ENCODE results near the gene NAT16.
"Not testable (repeated sequence)": the region's sequence is repeated elsewhere in the genome, so short reads cannot be mapped to it uniquely, and the experiment has no call there.

NAT16 gene

GRCh38 chr7:101210143-101210542 is 30.1 kb upstream of the NAT16 start:
- H3K4me1 Mint-ChIP-seq (ENCODE audit: low read depth): no peaks in the 10 kb centered on the region
- H3K27me3 Mint-ChIP-seq (ENCODE audit: low read depth): no peaks in the 10 kb centered on the region
- H3K27ac Mint-ChIP-seq: no peak overlapping the region
- peaks cover 22% of the 10 kb centered on the region for H3K36me3 Mint-ChIP-seq (ENCODE audit: low read depth)
- DNase-seq (ENCODE audit: low spot score): no peak
- no peak overlapping the region for H3K4me3 Mint-ChIP-seq
- H3K9me3 Mint-ChIP-seq: no peaks in the 10 kb centered on the region

GRCh38 chr7:101208794-101209193 is 28.7 kb upstream of the NAT16 start:
- Mint-ChIP-seq H3K27ac (no peak overlapping the region), H3K4me3 (no peak overlapping the region), H3K27me3 (ENCODE audit: low read depth) (peaks cover 3% of the 10 kb centered on the region), H3K36me3 (ENCODE audit: low read depth) (peaks cover 14% of the 10 kb centered on the region), H3K4me1 (ENCODE audit: low read depth) (peaks cover under 1% of the 10 kb centered on the region), H3K9me3 (no peaks in the 10 kb centered on the region)
- no peak for DNase-seq (ENCODE audit: low spot score)

GRCh38 chr7:101207459-101207858 is 27.4 kb upstream of the NAT16 start:
- H3K27ac Mint-ChIP-seq: peak overlapping the region; percentile 35
- H3K4me3 Mint-ChIP-seq: no peak overlapping the region
- peaks cover 3% of the 10 kb centered on the region for H3K4me1 Mint-ChIP-seq (ENCODE audit: low read depth)
- peaks cover 11% of the 10 kb centered on the region for H3K27me3 Mint-ChIP-seq (ENCODE audit: low read depth)
- DNase-seq (ENCODE audit: low spot score): no peak
- H3K9me3 Mint-ChIP-seq: no peaks in the 10 kb centered on the region
- H3K36me3 Mint-ChIP-seq (ENCODE audit: low read depth): peaks cover 14% of the 10 kb centered on the region

- Mint-ChIP-seq H3K4me3 (no peak overlapping the region), H3K9me3 (no peaks in the 10 kb centered on the region), H3K4me1 (ENCODE audit: low read depth) (peaks cover 3% of the 10 kb centered on the region), H3K27ac (no peak overlapping the region), H3K36me3 (ENCODE audit: low read depth) (peaks cover 14% of the 10 kb centered on the region), H3K27me3 (ENCODE audit: low read depth) (peaks cover 15% of the 10 kb centered on the region)
- DNase-seq (ENCODE audit: low spot score): no peak
These were observed 26.6 kb upstream of the NAT16 start for GRCh38 chr7:101206665-101207042.

- H3K9me3 Mint-ChIP-seq: no peaks in the 10 kb centered on the region
- DNase-seq (ENCODE audit: low spot score): no peak
- peaks cover 21% of the 10 kb centered on the region for H3K27me3 Mint-ChIP-seq (ENCODE audit: low read depth)
- H3K36me3 Mint-ChIP-seq (ENCODE audit: low read depth): peaks cover 14% of the 10 kb centered on the region
- peaks cover 3% of the 10 kb centered on the region for H3K4me1 Mint-ChIP-seq (ENCODE audit: low read depth)
- peak overlapping the region; percentile 52 for H3K27ac Mint-ChIP-seq
- H3K4me3 Mint-ChIP-seq: no peak overlapping the region
These were observed 26.0 kb upstream of the NAT16 start for GRCh38 chr7:101205901-101206664.

GRCh38 chr7:101203740-101204738 is 23.9 kb upstream of the NAT16 start:
- H3K9me3 Mint-ChIP-seq; DNase-seq (ENCODE audit: low spot score); H3K4me1 Mint-ChIP-seq (ENCODE audit: low read depth): not testable (repeated sequence)
- peak overlapping the region; percentile 58 for H3K4me3 Mint-ChIP-seq
- H3K27ac Mint-ChIP-seq: peak overlapping the region; percentile 63
- H3K27me3 Mint-ChIP-seq (ENCODE audit: low read depth): peaks cover 33% of the 10 kb centered on the region
- peaks cover 11% of the 10 kb centered on the region for H3K36me3 Mint-ChIP-seq (ENCODE audit: low read depth)

- Mint-ChIP-seq H3K27me3 (ENCODE audit: low read depth) (peaks cover 35% of the 10 kb centered on the region), H3K27ac (no peak overlapping the region)
- no peak for DNase-seq (ENCODE audit: low spot score)
These were observed 22.5 kb upstream of the NAT16 start for GRCh38 chr7:101202603-101202918.

GRCh38 chr7:101201695-101202602 is 21.9 kb upstream of the NAT16 start:
- Mint-ChIP-seq H3K9me3 (no peaks in the 10 kb centered on the region), H3K4me3 (no peak overlapping the region), H3K27me3 (ENCODE audit: low read depth) (peaks cover 35% of the 10 kb centered on the region), H3K4me1 (ENCODE audit: low read depth) (peaks cover 6% of the 10 kb centered on the region), H3K27ac (no peak overlapping the region), H3K36me3 (ENCODE audit: low read depth) (peaks cover 4% of the 10 kb centered on the region)
- no peak for DNase-seq (ENCODE audit: low spot score)

More at GRCh38 chr7:101202603-101202918, 22.5 kb upstream of the NAT16 start:
- Mint-ChIP-seq H3K4me3 (no peak overlapping the region), H3K9me3 (no peaks in the 10 kb centered on the region), H3K36me3 (ENCODE audit: low read depth) (peaks cover 4% of the 10 kb centered on the region), H3K4me1 (ENCODE audit: low read depth) (peaks cover 6% of the 10 kb centered on the region)

- H3K4me1 Mint-ChIP-seq (ENCODE audit: low read depth): peaks cover 6% of the 10 kb centered on the region
- H3K27ac Mint-ChIP-seq: no peak within 1 kb of the TSS
- peaks cover 35% of the 10 kb centered on the region for H3K27me3 Mint-ChIP-seq (ENCODE audit: low read depth)
- no peak for DNase-seq (ENCODE audit: low spot score)
- H3K9me3 Mint-ChIP-seq: no peaks in the 10 kb centered on the region
- H3K4me3 Mint-ChIP-seq: no peak within 1 kb of the TSS
- H3K36me3 Mint-ChIP-seq (ENCODE audit: low read depth): peaks cover 1% of the 10 kb centered on the region
These were observed 20.9 kb upstream of the NAT16 start, which contains the start of gene MOGAT3 for GRCh38 chr7:101200862-101201599. Gene MOGAT3 (minus strand): TSS chr7:101201036. CDS start chr7:101200854, 182 bp downstream.

- H3K4me1 Mint-ChIP-seq (ENCODE audit: low read depth): peaks cover 6% of the 10 kb centered on the region
- no peak for DNase-seq (ENCODE audit: low spot score)
- no peak overlapping the region for H3K27ac Mint-ChIP-seq
- H3K36me3 Mint-ChIP-seq (ENCODE audit: low read depth): no peaks in the 10 kb centered on the region
- no peak overlapping the region for H3K4me3 Mint-ChIP-seq
- no peaks in the 10 kb centered on the region for H3K9me3 Mint-ChIP-seq
- H3K27me3 Mint-ChIP-seq (ENCODE audit: low read depth): peaks cover 35% of the 10 kb centered on the region
These were observed 20.4 kb upstream of the NAT16 start for GRCh38 chr7:101200504-101200861.

GRCh38 chr7:101199522-101199921 is 19.4 kb upstream of the NAT16 start:
- H3K36me3 Mint-ChIP-seq (ENCODE audit: low read depth); H3K4me1 Mint-ChIP-seq (ENCODE audit: low read depth); H3K4me3 Mint-ChIP-seq; H3K27ac Mint-ChIP-seq; H3K9me3 Mint-ChIP-seq; DNase-seq (ENCODE audit: low spot score): not testable (repeated sequence)
- H3K27me3 Mint-ChIP-seq (ENCODE audit: low read depth): peaks cover 38% of the 10 kb centered on the region

- DNase-seq (ENCODE audit: low spot score): no peak
- peaks cover 3% of the 10 kb centered on the region for H3K4me1 Mint-ChIP-seq (ENCODE audit: low read depth)
- no peaks in the 10 kb centered on the region for H3K36me3 Mint-ChIP-seq (ENCODE audit: low read depth)
- peaks cover 33% of the 10 kb centered on the region for H3K27me3 Mint-ChIP-seq (ENCODE audit: low read depth)
- no peaks in the 10 kb centered on the region for H3K9me3 Mint-ChIP-seq
- no peak overlapping the region for H3K4me3 Mint-ChIP-seq
- H3K27ac Mint-ChIP-seq: no peak overlapping the region
These were observed 18.4 kb upstream of the NAT16 start for GRCh38 chr7:101198476-101198875.

GRCh38 chr7:101197991-101198390 is 17.9 kb upstream of the NAT16 start:
- peaks cover 3% of the 10 kb centered on the region for H3K4me1 Mint-ChIP-seq (ENCODE audit: low read depth)
- no peaks in the 10 kb centered on the region for H3K36me3 Mint-ChIP-seq (ENCODE audit: low read depth)
- no peaks in the 10 kb centered on the region for H3K9me3 Mint-ChIP-seq
- no peak for DNase-seq (ENCODE audit: low spot score)
- H3K27me3 Mint-ChIP-seq (ENCODE audit: low read depth): peaks cover 32% of the 10 kb centered on the region
- no peak overlapping the region for H3K4me3 Mint-ChIP-seq
- H3K27ac Mint-ChIP-seq: no peak overlapping the region
